ENCODE results near the gene ENTPD2.

GRCh38 chr9:137084526-137084925 lies 30.7 kb upstream of the ENTPD2 start:
- TF ChIP-seq CTCF (conservative IDR thresholded peaks at IDR 0.05; ENCODE audit: low read length) (no peak), EZH2phosphoT487 (IDR thresholded peaks at IDR 0.05; ENCODE audit: borderline replicate concordance, low read depth, low read length) (no peak)

All from OCI-LY7 (cell line).